ENCODE measurements around the gene NDUFS2.
A peak's percentile ranks its signal among the peaks of the same experiment; 100 is the strongest.

The NDUFS2 gene

DNA sequence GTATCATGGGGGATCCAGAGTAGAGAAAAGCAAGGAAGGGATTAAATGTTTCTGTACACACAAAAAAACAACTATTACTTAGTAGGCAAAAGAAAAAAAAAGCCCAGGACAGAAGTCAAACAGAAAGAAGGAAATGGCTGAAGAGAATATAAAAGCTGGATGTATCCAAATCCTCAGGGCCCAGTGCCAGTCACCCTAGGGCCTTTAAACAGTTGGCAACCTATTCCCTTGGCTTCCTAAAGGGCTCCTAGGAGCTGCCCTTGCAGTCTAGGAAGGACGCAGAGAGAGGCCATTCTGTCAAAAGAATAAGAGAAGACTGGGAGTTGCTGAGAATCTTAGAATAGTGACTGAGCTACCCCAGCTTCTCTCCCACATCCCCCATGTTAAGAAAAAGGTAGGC is 29.8 kb upstream of the NDUFS2 start:
- no peak for DNase-seq

DNA sequence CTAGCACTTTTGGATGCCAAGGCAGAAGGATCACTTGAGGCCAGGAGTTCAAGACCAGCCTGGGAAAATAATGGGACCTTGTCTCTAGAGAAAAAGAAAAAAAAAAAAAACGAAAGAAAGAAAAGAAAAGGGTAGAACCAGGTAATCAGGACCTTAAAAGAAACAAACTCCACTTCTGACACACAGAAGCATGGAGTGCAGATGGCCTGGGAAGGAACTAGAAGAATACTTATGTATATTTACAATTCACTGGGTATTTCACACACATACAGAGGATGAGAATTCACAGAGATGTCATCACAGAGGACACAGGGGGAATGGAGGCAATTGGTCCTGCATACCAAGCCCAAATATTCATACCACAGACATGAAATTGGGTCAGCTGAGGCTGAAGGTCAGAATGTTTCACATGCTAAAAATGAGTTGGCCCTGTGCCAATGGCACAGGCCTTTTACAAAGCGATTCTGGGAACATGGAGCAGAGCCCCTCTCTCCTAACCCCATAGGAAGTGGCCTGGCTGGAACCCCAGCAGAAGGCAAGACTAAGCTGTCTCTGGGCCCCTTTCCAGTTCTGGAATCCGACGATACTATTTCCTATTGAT is 29.3 kb upstream of the NDUFS2 start:
- no peak for DNase-seq

DNA sequence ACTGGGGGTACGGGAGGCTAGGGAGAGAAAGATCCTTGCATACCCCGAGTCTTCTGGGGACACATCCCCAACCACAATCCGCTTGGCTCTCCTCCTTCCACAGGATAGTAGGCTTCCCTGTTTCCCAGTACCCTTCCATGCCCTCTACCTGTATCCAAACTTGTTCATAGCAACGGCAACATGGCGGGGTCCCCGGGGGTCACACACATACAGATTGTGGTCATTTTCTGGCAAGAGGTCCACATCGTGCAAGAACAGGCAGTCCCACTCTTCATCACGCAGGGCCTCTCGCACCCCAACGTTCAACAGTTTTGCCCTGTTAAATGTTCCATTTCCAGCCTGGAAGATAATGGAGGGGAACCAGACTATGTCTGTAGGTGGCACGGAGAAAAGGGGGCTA is 28.5 kb upstream of the NDUFS2 start:
- DNase-seq: no peak

DNA sequence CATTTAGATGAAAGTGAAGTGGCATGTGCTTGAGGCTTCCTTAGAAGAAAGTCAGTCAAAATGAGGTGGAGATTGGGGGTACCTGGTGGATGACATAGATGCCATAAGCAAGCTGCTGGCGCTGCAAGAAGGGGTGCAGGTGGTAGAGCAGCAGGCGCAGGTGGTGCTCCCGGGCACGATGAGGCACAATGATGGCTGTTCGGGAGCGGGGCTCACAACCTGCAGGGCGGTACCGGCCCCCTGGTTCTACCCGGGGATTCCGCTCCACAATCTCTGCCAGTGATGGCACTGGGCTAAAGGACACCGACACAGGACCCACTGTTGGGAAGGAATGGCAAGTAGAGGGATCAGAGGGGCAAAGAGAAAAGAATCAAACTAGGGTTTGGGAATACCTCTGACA is 27.3 kb upstream of the NDUFS2 start:
- DNase-seq: no peak

DNA sequence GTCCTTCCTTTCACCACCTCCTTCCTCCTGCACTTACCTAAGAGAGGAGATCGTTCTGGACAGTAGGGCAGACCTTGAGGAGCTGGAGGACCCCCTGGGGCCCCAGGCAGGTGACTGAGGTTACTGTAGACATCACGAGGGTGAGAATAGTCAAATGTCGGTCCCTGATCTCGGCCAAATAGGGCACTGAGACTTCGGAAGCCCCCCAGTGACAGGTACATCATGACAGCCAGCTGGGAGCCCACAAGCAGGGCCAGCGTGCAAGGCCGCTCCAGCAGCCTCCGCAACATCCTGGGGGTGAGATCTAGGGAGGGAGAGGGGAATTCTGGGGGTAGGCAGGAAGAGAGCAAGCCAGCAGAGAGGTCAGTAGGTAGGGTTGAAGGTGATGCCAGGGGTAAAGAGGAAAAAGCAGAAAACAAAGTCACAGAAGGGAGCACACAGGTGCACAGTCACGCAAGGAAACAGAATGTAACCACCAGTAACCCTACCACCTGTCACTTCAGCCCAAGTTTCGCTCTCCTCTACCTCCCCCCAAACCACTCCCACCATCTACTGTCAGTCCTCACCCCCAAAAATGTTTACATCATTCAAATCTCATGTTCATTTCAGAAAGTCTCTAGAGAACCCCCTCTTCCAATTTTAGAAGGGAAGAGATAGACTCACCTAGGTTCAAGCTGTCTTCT is 26.3 kb upstream of the NDUFS2 start:
- DNase-seq: no peak

GRCh38 chr1:161176468-161177111 is 25.6 kb upstream of the NDUFS2 start:
- peak in 1 of 58 donors; percentile 44 for DNase-seq

DNA sequence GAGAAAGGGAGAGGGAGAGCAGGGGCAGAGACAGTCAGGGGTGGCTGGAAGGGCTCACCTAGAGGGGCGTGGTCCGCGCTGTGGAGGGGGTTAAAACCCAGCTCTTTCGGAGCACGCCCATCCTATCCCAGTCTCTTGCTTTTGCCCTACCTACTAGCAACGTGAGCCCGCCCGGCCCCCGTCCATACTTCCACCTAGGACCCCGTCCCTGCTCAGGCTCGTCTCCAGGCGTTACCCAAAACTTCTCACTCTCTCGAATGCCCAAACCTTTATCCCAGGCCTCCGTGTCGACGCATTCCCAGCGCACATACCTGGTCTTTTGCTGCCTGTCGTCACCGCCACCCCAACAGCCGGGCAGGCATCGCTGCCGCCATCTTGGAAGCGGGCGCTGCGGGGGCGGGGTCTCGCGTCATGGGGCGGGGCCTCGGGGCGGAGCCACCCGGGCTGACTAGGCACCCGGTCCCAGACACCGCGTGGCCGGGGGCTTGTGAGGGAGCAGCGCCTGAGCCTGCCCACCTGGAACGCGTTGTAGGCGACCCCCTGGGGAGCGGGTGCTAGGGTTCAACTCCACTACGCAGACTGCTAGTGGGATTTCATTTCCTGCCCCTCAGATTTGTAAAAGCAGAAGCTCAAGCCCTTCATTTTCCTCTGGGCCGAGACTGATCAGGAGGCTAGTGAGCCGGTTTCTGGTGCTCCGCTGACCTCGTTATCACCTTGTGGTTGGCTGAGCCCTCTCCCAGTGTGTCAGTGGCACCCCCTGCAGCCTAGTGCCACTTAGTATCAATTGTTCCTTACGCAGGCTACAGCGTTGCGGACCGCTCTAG is 24.8 kb upstream of the NDUFS2 start, which contains the start of gene B4GALT3:
B4GALT3 (minus strand) TSS at position 396 of the 824 bp plus-strand sequence. CDS start 1,447 bp downstream, outside the sequence.
- peak in 57 of 58 donors; percentile 65 to 93 (median 84) for DNase-seq

DNA sequence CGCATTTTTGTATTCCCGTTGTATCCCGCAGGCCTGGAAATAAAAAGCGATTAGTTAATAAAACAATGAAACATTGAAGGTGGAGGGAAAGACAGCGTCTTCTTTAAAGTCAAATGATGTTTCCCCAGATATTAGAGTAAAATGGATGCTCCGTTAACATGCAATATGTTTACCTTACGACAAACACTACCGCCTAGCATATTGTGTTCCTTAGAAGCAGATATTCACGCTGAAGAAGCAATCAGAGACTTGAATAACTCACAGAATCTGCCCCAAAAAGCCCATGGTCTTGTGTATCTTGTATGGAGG is 24.3 kb upstream of the NDUFS2 start:
- no peak for DNase-seq

DNA sequence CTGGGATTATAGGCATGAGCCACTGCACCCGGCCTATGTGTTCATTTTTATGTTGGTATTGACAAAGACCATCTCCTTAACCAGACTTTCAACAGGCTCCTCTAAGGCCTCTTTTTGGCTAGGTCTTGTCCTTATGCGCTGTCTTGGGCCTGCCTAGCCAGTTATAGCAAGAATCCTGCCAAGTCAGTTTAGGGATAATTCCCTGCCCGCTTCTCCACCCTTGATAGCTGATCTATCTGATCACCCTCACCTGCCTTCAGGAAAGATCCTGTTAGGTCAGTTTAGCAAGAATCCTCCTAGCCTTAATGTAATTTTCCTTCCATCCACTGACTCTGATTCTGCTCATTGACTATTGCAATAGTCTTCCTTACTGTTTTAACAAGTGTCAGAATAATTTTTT is 22.5 kb upstream of the NDUFS2 start:
- DNase-seq: no peak

DNA sequence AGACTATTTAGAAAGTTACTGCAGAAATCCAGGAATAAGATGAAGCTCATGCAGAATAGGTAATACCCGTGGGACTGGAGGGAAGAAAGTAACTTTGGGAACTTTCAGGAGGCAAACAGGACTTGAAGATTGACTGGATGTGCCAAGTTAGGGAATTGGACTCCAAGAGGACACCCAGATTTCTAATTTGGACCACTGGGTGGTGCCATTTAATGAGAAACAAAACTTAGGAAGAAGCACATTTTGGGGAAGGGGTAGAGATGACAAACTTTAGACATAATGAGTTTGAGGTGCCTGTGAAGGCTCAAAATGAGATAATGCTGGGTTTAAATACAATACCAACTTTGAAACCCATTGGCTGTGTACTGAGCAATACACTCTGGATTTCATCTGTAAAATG is 21.5 kb upstream of the NDUFS2 start:
- DNase-seq: no peak

DNA sequence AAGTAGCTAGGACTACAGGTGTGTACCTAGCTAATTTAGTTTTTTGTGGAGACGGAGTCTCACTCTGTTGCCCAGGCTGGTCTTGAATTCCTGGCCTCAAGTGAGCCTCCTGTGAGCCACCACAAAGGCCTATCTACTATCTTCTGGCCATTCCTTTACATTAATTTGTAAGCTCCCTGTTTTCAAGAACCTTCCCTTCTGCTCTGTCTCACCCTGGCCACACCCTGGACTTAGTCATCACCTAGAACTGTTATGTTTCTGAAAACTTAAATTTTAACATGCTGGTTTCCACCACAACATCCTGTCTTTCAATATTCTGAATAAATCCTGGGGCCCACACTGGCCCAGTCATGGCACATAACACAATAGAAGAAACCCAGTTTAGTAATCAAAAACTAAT is 20.0 kb upstream of the NDUFS2 start:
- no peak for DNase-seq

DNA sequence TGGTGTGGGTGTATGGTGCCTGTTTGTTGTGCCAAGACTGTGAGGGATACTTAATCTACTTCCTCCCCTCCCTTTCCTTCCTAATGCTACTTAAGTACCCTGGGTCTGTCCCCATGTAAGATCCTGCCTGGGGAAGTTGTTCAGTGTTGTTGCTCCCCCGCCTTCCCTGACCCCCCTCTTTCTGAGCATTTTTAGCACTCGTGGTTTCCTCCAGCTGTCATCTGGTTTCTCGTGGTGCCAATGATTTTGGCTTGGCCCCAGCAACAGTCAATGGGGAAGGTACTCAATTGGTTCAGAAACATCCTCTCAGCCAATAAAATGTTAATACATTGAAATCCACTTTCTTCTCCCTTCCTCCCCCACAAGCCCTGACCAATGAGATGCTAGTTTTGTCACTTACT is 16.9 kb upstream of the NDUFS2 start:
- peak in 53 of 58 donors; percentile 5 to 83 (median 57) for DNase-seq

DNA sequence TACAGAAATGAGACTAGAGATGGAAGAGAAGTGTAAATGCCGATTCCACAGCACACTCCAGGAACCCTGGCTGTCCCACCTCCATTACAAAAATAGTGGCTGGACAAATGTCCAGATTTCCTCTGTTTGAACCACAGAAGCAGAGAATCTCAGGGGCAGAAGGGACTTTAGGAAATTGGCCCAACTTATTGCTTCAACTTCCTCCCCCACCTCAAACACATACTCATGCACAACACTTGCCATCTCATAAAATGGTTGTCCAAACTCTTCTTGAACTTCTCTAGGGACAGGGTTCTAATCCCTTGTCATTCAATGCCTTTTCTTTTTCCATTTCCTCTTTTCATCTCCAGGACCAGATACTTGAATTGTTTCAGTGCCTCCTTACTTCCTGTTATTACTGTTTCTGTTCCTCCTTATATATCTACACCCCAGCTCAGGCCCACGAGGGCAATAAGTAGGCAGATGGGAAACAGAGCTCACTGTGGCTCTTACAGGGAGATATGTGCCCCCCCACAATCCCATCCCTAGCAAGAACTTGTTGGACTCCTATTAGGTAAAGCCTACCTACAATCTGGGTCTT is 16.3 kb upstream of the NDUFS2 start:
- DNase-seq: peak in 1 of 58 donors; percentile 40

- DNase-seq: peak in 1 of 58 donors; percentile 25
Measured at GRCh38 chr1:161187311-161187710, 14.9 kb upstream of the NDUFS2 start.

DNA sequence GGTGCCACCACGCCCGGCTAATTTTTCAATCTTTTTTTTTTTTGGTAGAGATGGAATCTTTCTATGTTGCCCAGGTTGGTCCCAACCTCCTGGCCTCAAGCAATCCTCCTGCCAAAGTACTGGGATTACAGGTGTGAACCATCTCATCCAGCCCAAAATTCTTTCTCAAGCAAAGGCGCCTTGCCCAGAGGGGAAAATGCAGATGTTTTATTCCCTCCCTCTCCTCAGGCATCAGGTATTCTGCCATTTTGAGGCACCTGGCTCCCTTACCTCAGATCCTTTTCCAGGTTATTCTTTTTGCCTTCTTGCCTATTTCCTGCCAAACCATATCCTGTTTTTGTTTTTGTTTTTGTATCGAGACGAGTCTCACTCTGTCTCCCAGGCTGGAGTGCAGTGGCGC is 13.8 kb upstream of the NDUFS2 start:
- DNase-seq: no peak

DNA sequence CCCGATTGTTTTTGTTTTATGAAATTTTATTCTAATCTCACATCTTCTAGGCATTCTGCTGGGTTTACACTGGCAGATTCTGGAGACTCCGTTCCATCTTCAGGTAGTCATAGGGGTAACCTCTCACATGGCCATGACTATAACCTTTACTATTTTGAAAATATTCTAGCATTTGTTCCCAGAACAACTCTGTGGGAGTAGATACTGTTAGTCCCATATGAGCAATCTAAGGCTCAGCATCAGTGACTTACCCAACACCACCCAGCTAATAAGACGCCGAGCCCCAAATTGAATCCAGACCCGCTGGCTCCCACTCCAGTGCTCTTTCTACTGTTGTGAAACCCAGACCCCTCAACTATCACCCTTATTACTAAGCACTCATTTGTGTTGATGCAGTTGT is 13.1 kb upstream of the NDUFS2 start:
- no peak for DNase-seq

- DNase-seq: peak in 22 of 58 donors; percentile 16 to 69 (median 32)
Measured at GRCh38 chr1:161190962-161191521, 11.1 kb upstream of the NDUFS2 start.

GRCh38 chr1:161191971-161192370 is 10.2 kb upstream of the NDUFS2 start:
- DNase-seq: no peak

DNA sequence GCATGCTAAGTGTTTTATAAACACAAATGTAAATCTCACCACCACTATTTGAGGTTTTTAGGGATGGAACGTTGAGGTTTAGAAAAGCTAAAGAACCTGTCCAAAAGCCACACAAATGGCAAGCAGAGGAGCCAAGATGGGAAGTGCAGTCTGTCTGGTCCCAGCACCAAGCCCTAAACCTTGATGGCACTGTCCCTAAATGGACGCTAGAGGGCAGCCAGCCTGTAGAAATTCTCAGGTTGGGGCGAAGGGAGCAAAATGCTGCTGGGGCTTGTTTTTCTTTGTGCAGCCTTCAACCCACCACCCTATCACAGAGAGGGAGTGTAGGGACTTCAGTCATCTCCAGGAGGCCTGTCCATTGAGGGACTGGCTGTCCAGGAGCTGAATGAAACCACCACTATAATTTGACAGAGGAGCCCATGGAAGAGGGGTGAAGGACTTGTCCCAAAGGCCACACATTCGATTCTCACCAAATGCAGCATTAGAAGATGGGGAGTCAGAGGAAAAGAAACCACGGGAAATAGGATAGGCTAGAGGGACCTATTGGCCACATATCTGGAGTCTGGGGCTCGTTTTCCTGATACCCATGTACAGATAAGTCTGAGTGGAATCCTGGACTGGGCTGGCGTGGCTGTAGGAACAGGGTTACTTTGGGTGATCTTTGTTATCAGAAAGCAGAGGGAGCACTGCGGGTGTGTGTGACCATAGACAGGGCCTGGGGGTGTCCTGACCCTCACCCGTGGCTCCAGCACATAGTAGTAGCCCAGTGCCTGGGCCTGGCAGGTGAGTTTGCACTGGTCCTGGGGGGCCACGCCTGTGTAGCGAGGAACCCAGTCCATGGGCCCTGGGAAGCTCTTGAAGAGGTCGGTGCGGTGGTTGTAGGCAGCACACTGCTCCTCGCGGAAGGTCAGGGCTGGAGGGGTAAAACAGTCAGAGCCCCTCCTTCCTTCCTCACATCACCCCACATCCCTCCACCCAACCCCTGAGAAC is 9.4 kb upstream of the NDUFS2 start:
- DNase-seq: peak in 47 of 58 donors; percentile 13 to 81 (median 44)
